OCI-LY7 (cell line): Measurements from ENCODE around the gene KLF3.

Source experiments
- EZH2phosphoT487 ChIP-seq: fragments of 200-600 bp; sonication (generic); IDR thresholded peaks from 2 replicates; pipeline ENCODE4 v1.6.1; 2018; ENCODE audit warnings: low read depth, borderline replicate concordance, mild to moderate bottlenecking, mixed run types, antibody characterized with exemption, low read length, moderate library complexity, mixed read lengths
- TF ChIP-seq, protein P1 (sequence below): fragments of 200-600 bp; sonication (generic); conservative IDR thresholded peaks from 2 replicates; pipeline ENCODE4 v1.5.1; 2014; ENCODE audit warnings: mild to moderate bottlenecking, antibody characterized with exemption, low read length, moderate library complexity, mixed read lengths

DNA sequence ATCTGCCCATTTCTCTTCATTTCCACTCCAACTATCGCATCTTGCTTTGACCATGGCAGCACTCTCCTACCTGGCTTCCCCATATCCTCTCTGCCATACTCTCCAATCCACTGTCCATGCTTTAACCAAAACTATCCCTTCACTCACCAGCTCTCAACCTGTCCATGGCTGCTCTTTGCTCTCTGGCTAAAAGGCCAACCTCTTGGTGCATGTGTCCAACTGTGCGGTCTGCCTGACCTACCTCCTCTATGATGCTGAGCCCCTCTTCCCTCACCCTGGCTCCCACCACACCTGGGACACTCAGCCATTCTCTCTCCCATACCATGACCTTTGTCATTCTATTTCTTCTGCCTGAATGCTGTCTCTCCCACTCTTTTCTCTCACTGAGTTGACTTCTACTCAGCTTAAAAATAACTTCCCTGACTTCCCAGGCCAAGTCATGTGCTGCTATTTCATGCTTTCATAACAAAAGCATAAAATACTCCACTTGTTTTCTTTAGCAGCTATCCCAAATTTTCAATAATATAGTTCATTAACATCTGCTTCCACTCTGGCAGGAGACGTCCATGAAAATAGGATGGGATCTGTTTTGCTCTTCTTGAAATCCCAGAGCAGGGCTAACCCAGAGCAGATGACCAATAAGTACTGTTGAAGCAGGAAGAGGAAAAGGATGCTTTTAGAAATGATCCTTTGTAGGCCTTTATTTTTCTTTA is 29.8 kb upstream of the KLF3 start:
- TF ChIP-seq, protein P1, sequence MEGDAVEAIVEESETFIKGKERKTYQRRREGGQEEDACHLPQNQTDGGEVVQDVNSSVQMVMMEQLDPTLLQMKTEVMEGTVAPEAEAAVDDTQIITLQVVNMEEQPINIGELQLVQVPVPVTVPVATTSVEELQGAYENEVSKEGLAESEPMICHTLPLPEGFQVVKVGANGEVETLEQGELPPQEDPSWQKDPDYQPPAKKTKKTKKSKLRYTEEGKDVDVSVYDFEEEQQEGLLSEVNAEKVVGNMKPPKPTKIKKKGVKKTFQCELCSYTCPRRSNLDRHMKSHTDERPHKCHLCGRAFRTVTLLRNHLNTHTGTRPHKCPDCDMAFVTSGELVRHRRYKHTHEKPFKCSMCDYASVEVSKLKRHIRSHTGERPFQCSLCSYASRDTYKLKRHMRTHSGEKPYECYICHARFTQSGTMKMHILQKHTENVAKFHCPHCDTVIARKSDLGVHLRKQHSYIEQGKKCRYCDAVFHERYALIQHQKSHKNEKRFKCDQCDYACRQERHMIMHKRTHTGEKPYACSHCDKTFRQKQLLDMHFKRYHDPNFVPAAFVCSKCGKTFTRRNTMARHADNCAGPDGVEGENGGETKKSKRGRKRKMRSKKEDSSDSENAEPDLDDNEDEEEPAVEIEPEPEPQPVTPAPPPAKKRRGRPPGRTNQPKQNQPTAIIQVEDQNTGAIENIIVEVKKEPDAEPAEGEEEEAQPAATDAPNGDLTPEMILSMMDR, result no peak
- no peak for TF ChIP-seq EZH2phosphoT487
